Measurements from ENCODE around the gene C1orf74. TPM values are rescaled to one million over a fixed set of nuclear protein-coding genes. Genes with fewer than 3 reads are reported as not detected.

C1orf74 gene
- total and polyA plus RNA-seq, 2 donors (not counting 3 experiments of a cell fraction or from before 2014, with no cell fraction given) = 2.4 to 3.0 TPM

DNA sequence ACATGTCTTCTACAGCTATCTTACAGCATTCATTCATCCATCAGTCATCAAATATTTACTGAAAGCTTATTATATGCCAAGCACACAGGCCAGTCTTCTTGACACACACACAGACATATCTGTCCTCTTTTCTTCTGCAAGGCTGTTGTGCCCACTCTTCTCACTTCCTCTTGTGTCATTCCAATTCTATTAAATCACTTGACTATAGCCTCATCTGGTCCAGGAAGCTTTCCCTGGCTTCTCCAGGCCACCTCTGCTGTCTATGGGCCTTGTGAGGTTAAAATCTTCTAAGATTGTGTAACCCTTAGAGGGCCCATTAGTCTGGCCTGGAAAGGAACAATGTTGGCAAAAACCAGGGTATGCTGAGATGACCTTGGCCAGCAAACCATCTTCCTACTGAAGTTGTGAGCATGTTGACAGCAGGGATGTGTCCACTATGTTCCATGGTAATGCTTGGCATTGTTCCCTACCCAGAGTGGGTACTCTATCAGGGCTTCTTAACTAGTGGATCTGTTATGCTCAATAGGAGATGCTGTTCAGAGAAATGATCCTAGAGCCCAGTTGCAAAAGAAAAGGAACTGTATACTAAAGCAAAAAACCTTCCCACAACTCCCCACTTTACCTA, 23.2 kb downstream of the C1orf74 start:
- intact Hi-C loops (cut with micrococcal nuclease) (no loop called here), dilution Hi-C loops (cut with MboI; ENCODE audit: extremely low pct_ligation_motif_present, low sequenced_read_pairs) (no loop called here)
- ChIA-PET CTCF (interaction anchor here (1.0 to 4.2 kb wide), 3 partner anchors 10 to 27 kb away, joined by 3 to 19 read pairs (median 3); no protein-coding TSS in a partner anchor), POLR2A (no interaction called here)
- H3K27ac ChIP-seq (ENCODE audit: insufficient read depth, low read depth, low read length) = no peak overlapping the region
- no peak overlapping the region for H3K4me2 ChIP-seq (ENCODE audit: insufficient read depth, low read length)
- H3K79me2 ChIP-seq (ENCODE audit: control insufficient read depth, insufficient read depth, low read length) = no peaks in the 10 kb centered on the region
- no peak for FAIRE-seq
- no peaks in the 10 kb centered on the region for H3K9me3 ChIP-seq (replicated peaks; ENCODE audit: control insufficient read depth, insufficient read depth, low read length)
- no peak overlapping the region for H3K9ac ChIP-seq (replicated peaks; ENCODE audit: extremely low read depth, insufficient read depth, low read length)
- no peaks in the 10 kb centered on the region for H4K20me1 ChIP-seq (replicated peaks; ENCODE audit: control insufficient read depth, extremely low read depth, insufficient read depth, low read length)
- H3K4me3 ChIP-seq (replicated peaks in 1 of 3; ENCODE audit: insufficient read depth in 1 of 3, low read depth in 1 of 3, low read length in 3 of 3) = no peak overlapping the region
- no peaks in the 10 kb centered on the region for H3K36me3 ChIP-seq (ENCODE audit: control insufficient read depth in 2 of 2, extremely low read depth in 1 of 2, insufficient read depth in 2 of 2, low read length in 2 of 2)
- BruUV-seq (replicated peaks) = no TSS peak
- DNase-seq (ENCODE audit: low read depth, low spot score) = no peak
- H3K27me3 ChIP-seq (ENCODE audit: control insufficient read depth in 2 of 2, insufficient read depth in 2 of 2, low read length in 2 of 2) = peaks cover 4 to 11% of the 10 kb centered on the region in 2 experiments
- no peaks in the 10 kb centered on the region for H3K4me1 ChIP-seq (ENCODE audit: control insufficient read depth, extremely low read depth, insufficient read depth, low read length)
- no peak overlapping the region for H2AFZ ChIP-seq (ENCODE audit: low read depth, low read length)
- no peaks in the 10 kb centered on the region for H3K9me1 ChIP-seq (replicated peaks; ENCODE audit: control insufficient read depth, extremely low read depth, insufficient read depth, low read length)
- TF ChIP-seq, protein P1, sequence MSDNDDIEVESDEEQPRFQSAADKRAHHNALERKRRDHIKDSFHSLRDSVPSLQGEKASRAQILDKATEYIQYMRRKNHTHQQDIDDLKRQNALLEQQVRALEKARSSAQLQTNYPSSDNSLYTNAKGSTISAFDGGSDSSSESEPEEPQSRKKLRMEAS (IDR thresholded peaks at IDR 0.05; ENCODE audit: insufficient read depth, insufficient read length) = no peak
- TF ChIP-seq EZH2 (IDR thresholded peaks at IDR 0.05; ENCODE audit: borderline replicate concordance, low read depth, low read length, severe bottlenecking) = no peak
- no peak for TF ChIP-seq FOS (IDR thresholded peaks at IDR 0.05; ENCODE audit: borderline replicate concordance, insufficient read depth, low read length)

DNA sequence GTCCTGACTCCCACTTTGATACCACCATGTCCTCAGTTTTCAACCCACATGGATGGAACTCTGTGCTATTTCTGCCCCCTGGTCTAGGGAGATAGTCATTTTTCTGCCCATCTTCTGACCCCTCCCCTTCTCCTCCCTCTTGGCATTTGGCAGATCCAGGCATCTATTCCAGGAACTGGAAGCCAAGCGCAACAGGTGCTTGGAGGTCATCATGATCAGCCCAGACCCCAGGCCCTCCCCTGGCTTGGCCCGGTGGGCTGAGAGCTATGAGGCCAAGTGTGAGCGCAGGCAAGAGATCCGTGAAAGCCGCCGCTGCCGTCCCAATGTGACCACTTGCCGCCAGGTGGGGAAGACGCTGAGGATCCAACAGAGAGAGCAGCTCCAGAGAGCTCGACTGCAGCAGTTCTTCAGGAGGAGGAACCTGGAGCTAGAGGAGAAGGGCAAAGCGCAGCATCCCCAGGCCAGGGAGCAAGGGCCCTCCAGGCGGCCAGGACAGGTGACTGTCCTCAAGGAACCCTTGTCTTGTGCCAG, 24.5 kb downstream of the C1orf74 start:
- H4K20me1 ChIP-seq (replicated peaks; ENCODE audit: control insufficient read depth, extremely low read depth, insufficient read depth, low read length) = no peaks in the 10 kb centered on the region
- no peaks in the 10 kb centered on the region for H3K79me2 ChIP-seq (ENCODE audit: control insufficient read depth, insufficient read depth, low read length)
- no peak overlapping the region for H3K4me2 ChIP-seq (ENCODE audit: insufficient read depth, low read length)
- POLR2A ChIA-PET = no interaction called here
- peaks cover 4 to 11% of the 10 kb centered on the region in 2 experiments for H3K27me3 ChIP-seq (ENCODE audit: control insufficient read depth in 2 of 2, insufficient read depth in 2 of 2, low read length in 2 of 2)
- intact Hi-C loops (cut with micrococcal nuclease) (no loop called here), dilution Hi-C loops (cut with MboI; ENCODE audit: extremely low pct_ligation_motif_present, low sequenced_read_pairs) (no loop called here)
- FAIRE-seq = no peak
- no peaks in the 10 kb centered on the region for H3K9me1 ChIP-seq (replicated peaks; ENCODE audit: control insufficient read depth, extremely low read depth, insufficient read depth, low read length)
- no peak overlapping the region for H3K4me3 ChIP-seq (replicated peaks in 1 of 3; ENCODE audit: insufficient read depth in 1 of 3, low read depth in 1 of 3, low read length in 3 of 3)
- H3K9me3 ChIP-seq (replicated peaks; ENCODE audit: control insufficient read depth, insufficient read depth, low read length) = no peaks in the 10 kb centered on the region
- TF ChIP-seq POLR2A (IDR thresholded peaks at IDR 0.05; ENCODE audit: low read depth, low read length) (no peak), EZH2 (IDR thresholded peaks at IDR 0.05; ENCODE audit: borderline replicate concordance, low read depth, low read length, severe bottlenecking) (no peak), FOS (IDR thresholded peaks at IDR 0.05; ENCODE audit: borderline replicate concordance, insufficient read depth, low read length) (no peak), POLR2AphosphoS5 (IDR thresholded peaks at IDR 0.05; ENCODE audit: insufficient read depth, low read depth, low read length) (no peak)
- TF ChIP-seq, protein P1 (IDR thresholded peaks at IDR 0.05; ENCODE audit: insufficient read depth, insufficient read length) = no peak
- BruUV-seq (replicated peaks) = no TSS peak
- no peaks in the 10 kb centered on the region for H3K4me1 ChIP-seq (ENCODE audit: control insufficient read depth, extremely low read depth, insufficient read depth, low read length)
- no peaks in the 10 kb centered on the region for H3K36me3 ChIP-seq (ENCODE audit: control insufficient read depth in 2 of 2, extremely low read depth in 1 of 2, insufficient read depth in 2 of 2, low read length in 2 of 2)
- no peak overlapping the region for H3K27ac ChIP-seq (ENCODE audit: insufficient read depth, low read depth, low read length)
- no peak overlapping the region for H2AFZ ChIP-seq (ENCODE audit: low read depth, low read length)
- no peak for DNase-seq (ENCODE audit: low read depth, low spot score)
- CTCF ChIA-PET = interaction anchor here (1.0 to 4.2 kb wide), 4 partner anchors 9 to 14 kb away, joined by 3 to 19 read pairs (median 4); no protein-coding TSS in a partner anchor
- no peak overlapping the region for H3K9ac ChIP-seq (replicated peaks; ENCODE audit: extremely low read depth, insufficient read depth, low read length)
